Limb (tissue), 2 donors: Measurements from ENCODE around the gene TSSK3.

Experiments used
- DNase-seq, 2 donors: peaks; one replicate each; pipeline ENCODE4 v3.0.0-alpha.2; 2016; ENCODE audit errors: extremely low spot score in 2 of 2

Gene TSSK3

DNA sequence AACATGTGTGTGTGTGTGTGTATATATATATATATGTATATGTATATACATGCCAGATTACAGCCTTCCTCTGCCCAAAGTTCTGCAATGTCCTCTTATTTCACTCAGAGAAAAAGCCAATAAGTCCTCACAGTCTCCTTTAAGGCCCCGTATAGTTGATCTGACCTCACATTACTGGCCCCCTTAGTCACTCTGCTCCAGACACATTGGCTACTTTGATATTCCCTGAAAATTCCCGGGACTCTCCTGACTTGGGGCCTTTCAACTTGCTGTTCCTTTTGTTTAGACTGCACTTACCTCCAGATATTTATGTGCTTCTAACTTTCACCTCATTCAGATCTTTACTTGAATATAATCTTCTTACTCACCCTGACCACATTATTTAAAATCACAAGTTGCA, 36.1 kb downstream of the TSSK3 start:
- no peak for DNase-seq

- DNase-seq: no peak
These were observed 37.5 kb downstream of the TSSK3 start for GRCh38 chr1:32399843-32400242.

DNA sequence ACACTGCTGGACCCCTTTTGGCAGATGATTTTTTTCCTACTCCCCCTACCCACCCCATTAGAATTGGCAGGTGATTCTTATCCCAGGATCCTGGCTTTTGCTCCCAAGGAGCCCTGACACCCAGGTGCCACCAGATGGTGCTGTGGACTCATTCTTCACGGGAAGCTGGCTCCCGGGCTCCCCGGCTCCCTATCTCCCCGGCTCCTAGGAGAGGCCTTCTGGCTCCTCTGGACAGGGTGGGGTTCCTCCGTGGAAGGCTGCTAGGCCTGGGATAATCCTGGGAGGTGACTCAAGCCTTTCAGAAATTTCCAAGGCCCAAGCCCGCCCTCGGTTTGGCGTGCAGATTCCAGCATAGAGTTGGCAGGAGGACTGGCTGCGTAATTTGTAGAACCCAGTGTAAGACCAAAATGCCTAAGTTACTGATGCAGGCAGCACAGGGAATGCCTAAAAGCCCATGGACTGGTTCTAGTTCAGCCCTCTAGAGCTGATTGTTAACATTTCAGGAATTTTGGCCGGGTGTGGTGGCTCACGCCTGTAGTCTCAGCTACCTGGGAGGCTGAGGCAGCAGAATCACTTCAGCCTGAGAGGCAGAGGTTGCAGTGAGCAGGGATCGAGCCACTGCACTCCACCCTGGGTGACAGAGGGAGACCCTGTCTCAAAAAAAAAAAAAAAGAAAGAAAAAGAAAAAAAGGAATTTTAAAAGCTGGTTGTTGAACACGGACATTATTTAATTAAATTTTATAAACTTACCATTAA, 38.7 kb downstream of the TSSK3 start:
- DNase-seq: peak; percentile 78 to 89

- DNase-seq: no peak
These were observed 42.6 kb downstream of the TSSK3 start for GRCh38 chr1:32404946-32405345.

- DNase-seq: no peak
These were observed 43.5 kb downstream of the TSSK3 start for GRCh38 chr1:32405672-32406467.

- no peak for DNase-seq
These were observed 44.3 kb downstream of the TSSK3 start for GRCh38 chr1:32406629-32407111.

GRCh38 chr1:32411261-32411660, 48.9 kb downstream of the TSSK3 start:
- no peak for DNase-seq

DNA sequence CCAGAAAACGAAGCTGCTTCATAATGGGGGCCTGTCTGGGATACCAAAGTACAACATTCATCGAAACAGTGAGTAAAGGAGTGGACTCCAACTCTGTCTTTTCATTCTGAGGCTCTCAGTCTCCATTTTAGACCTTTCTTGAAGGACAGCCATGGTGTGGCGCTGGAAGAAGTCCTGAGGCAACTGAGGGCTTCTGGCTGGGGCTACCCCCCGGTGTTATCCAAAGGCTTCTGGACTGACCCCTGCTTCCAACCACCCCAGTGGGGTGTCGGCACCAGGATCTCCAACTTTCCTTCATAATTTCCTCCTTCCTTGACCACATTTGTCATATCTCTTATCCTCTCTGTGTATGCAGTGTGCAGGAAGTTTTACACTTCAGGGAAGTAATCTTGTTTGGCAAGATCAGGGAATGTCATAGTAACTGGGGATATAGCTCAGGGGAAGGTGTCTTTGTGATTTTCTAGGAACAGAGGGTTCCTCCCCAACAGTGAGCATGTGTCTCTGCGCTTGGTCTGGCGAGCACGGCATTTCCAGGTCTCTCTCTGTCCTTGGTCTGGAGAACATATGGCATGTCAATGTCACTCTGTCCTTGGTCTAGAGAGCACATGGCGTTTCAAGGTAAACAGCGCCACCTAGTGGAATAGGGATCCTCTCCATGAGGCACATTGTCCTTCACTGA, 51.3 kb downstream of the TSSK3 start:
- no peak for DNase-seq
